MCF 10A (cell line): Measurements from ENCODE around the gene PPP4R3A. TPM values are rescaled to one million over a fixed set of nuclear protein-coding genes. Genes with fewer than 3 reads are reported as not detected.

Source experiments
- BruUV-seq: library from RNA; stranded (reverse); fragments of 400-500 nt; replicated peaks from 2 replicates; lab custom pipeline; 2021; lab: Mats Ljungman, UMichigan
- CTCF ChIA-PET: fragments of 300-600 bp; sonication (Branson Sonifier 250); formaldehyde crosslinking; extraction: SDS; loops from one replicate; lab custom pipeline; 2021; ENCODE audit warnings: antibody characterized with exemption, inconsistent platforms; lab: Yijun Ruan, JAX
- POLR2A ChIA-PET: fragments of 300-600, 350-650 bp; sonication (Branson Sonifier 250); formaldehyde crosslinking; extraction: SDS; loops from one replicate; lab custom pipeline; 2020; ENCODE audit warnings: antibody characterized with exemption, inconsistent platforms; lab: Yijun Ruan, JAX
- DNase-seq: peaks from one replicate; pipeline ENCODE4 v3.0.0-alpha.2; 2018; ENCODE audit not compliant: unreplicated experiment
- H3K27ac Mint-ChIP-seq: one replicate; pipeline ENCODE4 v1.8.0; 2022; ENCODE audit warnings: mild to moderate bottlenecking, low read depth, mixed read lengths; ENCODE audit not compliant: unreplicated experiment
- H3K27me3 Mint-ChIP-seq: one replicate; pipeline ENCODE4 v1.8.0; 2022; ENCODE audit warnings: mixed read lengths; ENCODE audit not compliant: insufficient read depth, unreplicated experiment
- H3K36me3 Mint-ChIP-seq: one replicate; pipeline ENCODE4 v1.8.0; 2022; ENCODE audit warnings: mild to moderate bottlenecking, moderate library complexity, mixed read lengths; ENCODE audit not compliant: insufficient read depth, unreplicated experiment
- H3K4me1 Mint-ChIP-seq: one replicate; pipeline ENCODE4 v1.8.0; 2022; ENCODE audit warnings: mixed read lengths; ENCODE audit not compliant: insufficient read depth, unreplicated experiment
- H3K4me3 Mint-ChIP-seq: one replicate; pipeline ENCODE4 v1.8.0; 2022; ENCODE audit warnings: mild to moderate bottlenecking, moderate library complexity, mixed read lengths; ENCODE audit not compliant: unreplicated experiment
- H3K9me3 Mint-ChIP-seq: one replicate; pipeline ENCODE4 v1.8.0; 2022; ENCODE audit warnings: mixed read lengths; ENCODE audit not compliant: unreplicated experiment
- intact Hi-C: fragments of 100-400 bp; cut with micrococcal nuclease; formaldehyde crosslinking; loops from 2 replicates; pipeline ENCODE4 v1.14.1; 2022
- total RNA-seq: library from RNA; stranded (reverse); gene quantifications from 2 replicates; pipeline ENCODE4 v1.2.3, GENCODE V29; 2022
- TF ChIP-seq, protein P1 (sequence below): fragments of 200-600 bp; IDR thresholded peaks from one replicate; pipeline ENCODE4 v1.8.0; 2022; ENCODE audit warnings: antibody characterized with exemption, mild to moderate bottlenecking; ENCODE audit not compliant: unreplicated experiment

PPP4R3A gene
- total RNA-seq, 1 experiment from 2014 or later = 104 TPM

DNA sequence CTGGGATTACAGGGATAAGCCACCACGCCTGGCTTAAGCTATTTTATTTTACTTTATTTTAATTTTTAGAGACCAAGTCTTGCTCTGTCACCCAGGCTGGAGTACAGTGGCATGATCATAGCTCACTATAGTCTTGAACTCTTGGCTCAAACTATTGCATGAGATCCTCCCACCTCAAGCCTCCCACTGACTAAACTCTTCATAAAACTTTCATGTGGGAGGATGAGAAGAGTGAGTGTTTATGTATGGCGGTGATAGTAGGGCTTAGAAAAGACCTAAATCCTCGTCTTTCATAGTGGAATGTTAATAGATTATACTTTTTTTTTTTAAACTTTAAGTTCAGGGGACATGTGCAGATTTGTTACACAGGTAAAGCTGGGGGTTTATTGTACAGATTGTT, 23.5 kb upstream of the PPP4R3A start:
- BruUV-seq = no TSS peak
- CTCF ChIA-PET = interaction anchor here (0.6 kb wide), 1 partner anchor 74 kb away, joined by 4 read pairs; no protein-coding TSS in a partner anchor
- H3K4me1 Mint-ChIP-seq = no peaks in the 10 kb centered on the region

DNA sequence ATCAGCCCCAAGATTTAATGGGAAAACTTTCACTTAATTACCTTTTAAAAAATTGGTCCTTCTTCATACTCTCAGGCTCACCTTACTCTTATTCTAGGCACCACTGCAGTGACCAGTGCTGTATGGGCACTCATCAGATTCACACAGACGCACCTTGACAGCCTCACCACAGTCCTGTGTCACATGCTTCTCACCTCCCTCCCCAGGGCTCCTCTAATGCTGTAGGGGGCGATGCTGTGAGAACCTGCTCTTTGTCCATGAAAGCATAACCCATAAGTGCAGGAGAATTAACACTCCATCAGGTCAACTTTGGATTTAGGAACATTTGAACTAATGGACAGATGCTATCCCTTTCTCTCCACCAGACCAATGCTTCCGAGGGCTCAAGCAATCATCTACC, 13.9 kb upstream of the PPP4R3A start:
- no peak overlapping the region for H3K27ac Mint-ChIP-seq
- ChIA-PET CTCF (no interaction called here), POLR2A (no interaction called here)
- peaks cover 8% of the 10 kb centered on the region for H3K9me3 Mint-ChIP-seq
- no peaks in the 10 kb centered on the region for H3K27me3 Mint-ChIP-seq
- H3K4me3 Mint-ChIP-seq = no peak overlapping the region
- no peaks in the 10 kb centered on the region for H3K36me3 Mint-ChIP-seq
- TF ChIP-seq, protein P1, sequence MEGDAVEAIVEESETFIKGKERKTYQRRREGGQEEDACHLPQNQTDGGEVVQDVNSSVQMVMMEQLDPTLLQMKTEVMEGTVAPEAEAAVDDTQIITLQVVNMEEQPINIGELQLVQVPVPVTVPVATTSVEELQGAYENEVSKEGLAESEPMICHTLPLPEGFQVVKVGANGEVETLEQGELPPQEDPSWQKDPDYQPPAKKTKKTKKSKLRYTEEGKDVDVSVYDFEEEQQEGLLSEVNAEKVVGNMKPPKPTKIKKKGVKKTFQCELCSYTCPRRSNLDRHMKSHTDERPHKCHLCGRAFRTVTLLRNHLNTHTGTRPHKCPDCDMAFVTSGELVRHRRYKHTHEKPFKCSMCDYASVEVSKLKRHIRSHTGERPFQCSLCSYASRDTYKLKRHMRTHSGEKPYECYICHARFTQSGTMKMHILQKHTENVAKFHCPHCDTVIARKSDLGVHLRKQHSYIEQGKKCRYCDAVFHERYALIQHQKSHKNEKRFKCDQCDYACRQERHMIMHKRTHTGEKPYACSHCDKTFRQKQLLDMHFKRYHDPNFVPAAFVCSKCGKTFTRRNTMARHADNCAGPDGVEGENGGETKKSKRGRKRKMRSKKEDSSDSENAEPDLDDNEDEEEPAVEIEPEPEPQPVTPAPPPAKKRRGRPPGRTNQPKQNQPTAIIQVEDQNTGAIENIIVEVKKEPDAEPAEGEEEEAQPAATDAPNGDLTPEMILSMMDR = no peak
- no TSS peak for BruUV-seq
- H3K4me1 Mint-ChIP-seq = no peaks in the 10 kb centered on the region
- intact Hi-C loops = no loop called here
- DNase-seq = no peak

More for the DNA sequence above, 23.5 kb upstream of the PPP4R3A start:
- no peaks in the 10 kb centered on the region for H3K36me3 Mint-ChIP-seq
- no peaks in the 10 kb centered on the region for H3K9me3 Mint-ChIP-seq
- H3K27ac Mint-ChIP-seq = no peak overlapping the region
- DNase-seq = no peak
- H3K27me3 Mint-ChIP-seq = no peaks in the 10 kb centered on the region
- TF ChIP-seq, protein P1 = no peak
- no peak overlapping the region for H3K4me3 Mint-ChIP-seq
- POLR2A ChIA-PET = no interaction called here
- intact Hi-C loops = no loop called here

DNA sequence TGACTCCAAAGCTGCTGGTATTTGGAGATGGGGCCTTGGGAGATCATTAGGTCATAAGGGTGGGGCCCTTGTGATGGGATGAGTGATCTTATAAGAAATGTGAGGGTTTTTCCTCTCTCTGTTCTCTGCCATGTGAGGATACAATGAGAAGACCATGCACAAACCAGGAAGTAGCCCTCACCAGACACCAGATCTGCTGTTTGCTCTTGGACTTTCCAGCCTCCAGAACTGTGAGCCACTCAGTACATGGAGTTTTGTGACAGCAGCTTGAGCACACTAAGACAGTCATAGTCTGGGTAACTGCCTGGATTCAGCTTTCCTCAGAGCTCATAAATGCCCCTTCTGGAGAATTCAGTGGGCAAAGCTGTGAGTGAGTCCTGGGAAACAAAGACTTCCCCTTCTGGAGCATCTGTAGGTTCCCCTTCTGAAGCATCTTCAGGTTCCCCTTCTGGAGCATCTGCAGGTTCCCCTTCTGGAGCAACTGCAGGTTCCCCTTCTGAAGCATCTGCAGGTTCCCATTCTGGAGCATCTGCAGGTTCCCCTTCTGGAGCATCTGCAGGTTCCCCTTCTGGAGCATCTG, 11.0 kb upstream of the PPP4R3A start:
- intact Hi-C loops = no loop called here
- H3K36me3 Mint-ChIP-seq = no peaks in the 10 kb centered on the region
- DNase-seq = no peak
- TF ChIP-seq, protein P1 = no peak
- ChIA-PET CTCF (interaction anchor here (0.7 kb wide), 1 partner anchor 450 kb away, joined by 3 read pairs; no protein-coding TSS in a partner anchor), POLR2A (no interaction called here)
- no TSS peak for BruUV-seq
- H3K27me3 Mint-ChIP-seq = no peaks in the 10 kb centered on the region
- no peak overlapping the region for H3K27ac Mint-ChIP-seq
- no peaks in the 10 kb centered on the region for H3K4me1 Mint-ChIP-seq
- H3K9me3 Mint-ChIP-seq = peaks cover 8% of the 10 kb centered on the region
- no peak overlapping the region for H3K4me3 Mint-ChIP-seq

DNA sequence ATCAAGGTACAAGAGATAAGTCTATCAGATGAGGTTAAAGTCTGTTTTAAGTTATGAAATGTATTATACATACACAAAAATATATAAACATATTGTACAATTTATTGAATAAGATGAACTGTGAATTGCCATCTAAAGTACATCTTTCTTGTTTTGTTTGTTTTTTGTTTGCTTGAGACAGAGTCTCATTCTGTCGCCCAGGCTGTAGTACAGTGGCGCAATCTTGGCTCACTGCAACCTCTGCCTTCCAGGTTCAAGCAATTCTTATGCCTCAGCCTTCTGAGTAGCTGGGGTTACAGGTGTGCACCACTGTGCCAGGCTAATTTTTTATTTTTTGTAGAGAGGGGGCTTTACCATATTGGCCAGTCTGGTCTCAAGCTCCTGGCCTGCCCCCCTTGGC, 10.0 kb upstream of the PPP4R3A start:
- intact Hi-C loops = no loop called here
- H3K27ac Mint-ChIP-seq = no peak overlapping the region
- TF ChIP-seq, protein P1 = no peak
- no peak overlapping the region for H3K4me3 Mint-ChIP-seq
- no TSS peak for BruUV-seq
- ChIA-PET CTCF (no interaction called here), POLR2A (no interaction called here)
- peaks cover 8% of the 10 kb centered on the region for H3K9me3 Mint-ChIP-seq
- no peaks in the 10 kb centered on the region for H3K27me3 Mint-ChIP-seq
- no peaks in the 10 kb centered on the region for H3K36me3 Mint-ChIP-seq
- no peak for DNase-seq
- peaks cover 5% of the 10 kb centered on the region for H3K4me1 Mint-ChIP-seq
